SK-N-MC (cell line): ENCODE measurements around the gene GRIK2.

Experiments
- EZH2 ChIP-seq: fragments of 200-600 bp; sonication (generic); IDR thresholded peaks from one replicate; pipeline ENCODE4 v1.6.1; 2017; ENCODE audit warnings: antibody characterized with exemption
- POLR2AphosphoS5 ChIP-seq: IDR thresholded peaks from 2 replicates; pipeline ENCODE4 v1.6.1; 2012; ENCODE audit warnings: mild to moderate bottlenecking, low read depth, low read length, borderline replicate concordance

- TF ChIP-seq POLR2AphosphoS5 (no peak), EZH2 (no peak)
Observed at GRCh38 chr6:102015431-102015830, 621.9 kb downstream of the GRIK2 start.
